ENCODE data around the gene RND1. TPM values are rescaled to one million over a fixed set of nuclear protein-coding genes. Genes with fewer than 3 reads are reported as not detected.
A peak's percentile ranks its signal among the peaks of the same experiment; 100 is the strongest.
"Not testable (repeated sequence)": the region's sequence is repeated elsewhere in the genome, so short reads cannot be mapped to it uniquely, and the experiment has no call there.

Gene RND1
- total and polyA plus RNA-seq, 5 donors: 0.41 to 2.6 (median 0.80) TPM

GRCh38 chr12:48868451-48868850 is 2.8 kb upstream of the RND1 start:
- H3K4me3 ChIP-seq (ENCODE audit: low read length): no peak overlapping the region
- no peak overlapping the region for H3K27ac ChIP-seq (ENCODE audit: low read length)
- H3K27me3 ChIP-seq (ENCODE audit: control insufficient read depth, insufficient read depth): no peaks in the 10 kb centered on the region
- H3K9me3 ChIP-seq (ENCODE audit: control insufficient read depth, low read length): no peaks in the 10 kb centered on the region
- WGBS: 68% methylated on average over 2 of the region's 2 CpGs
- no peak for ATAC-seq
- H3K4me1 ChIP-seq (ENCODE audit: control insufficient read depth, insufficient read depth, low read length): no peaks in the 10 kb centered on the region
- intact Hi-C loops (cut with DNase I): no loop called here
- no peak for DNase-seq

GRCh38 chr12:48866052-48866711 is 512 bp upstream of the RND1 start:
- WGBS: 73% methylated on average over 6 of the region's 6 CpGs
- H3K27ac ChIP-seq (ENCODE audit: low read length): no peak overlapping the region

DNA sequence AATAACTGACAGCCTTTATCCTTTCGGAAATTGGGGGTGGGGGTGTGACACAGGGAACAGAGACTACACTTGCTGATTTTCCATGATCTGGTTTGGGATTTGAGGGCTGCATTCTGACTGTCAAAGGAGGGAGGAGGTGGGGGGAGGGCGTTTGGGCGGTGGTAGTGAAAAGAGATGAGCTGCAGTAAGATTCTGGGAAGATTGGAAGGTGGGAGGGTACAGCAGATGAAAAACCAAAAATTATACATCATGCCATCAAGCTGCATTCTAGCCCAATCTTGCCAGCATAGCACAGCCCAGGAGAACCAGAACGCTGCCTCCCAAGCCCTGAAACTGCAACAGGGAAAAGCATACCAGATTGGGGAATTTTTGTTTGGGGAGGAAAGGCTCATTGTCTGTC is 2.4 kb downstream of the RND1 start:
- WGBS: 70% methylated on average over 4 of the region's 4 CpGs
- Histone ChIP-seq H3K9me3 (ENCODE audit: control insufficient read depth, low read length) (no peaks in the 10 kb centered on the region), H3K4me1 (ENCODE audit: control insufficient read depth, insufficient read depth, low read length) (no peaks in the 10 kb centered on the region), H3K27ac (ENCODE audit: low read length) (no peak overlapping the region), H3K4me3 (ENCODE audit: low read length) (no peak overlapping the region), H3K27me3 (ENCODE audit: control insufficient read depth, insufficient read depth) (no peaks in the 10 kb centered on the region)
- intact Hi-C loops (cut with DNase I): no loop called here
- ATAC-seq (no peak), DNase-seq (no peak)

More at GRCh38 chr12:48866052-48866711, 512 bp upstream of the RND1 start:
- Histone ChIP-seq H3K9me3 (ENCODE audit: control insufficient read depth, low read length) (no peaks in the 10 kb centered on the region), H3K4me3 (ENCODE audit: low read length) (peak overlapping the region; percentile 71), H3K4me1 (ENCODE audit: control insufficient read depth, insufficient read depth, low read length) (no peaks in the 10 kb centered on the region), H3K27me3 (ENCODE audit: control insufficient read depth, insufficient read depth) (no peaks in the 10 kb centered on the region)
- ATAC-seq (peak; percentile 8 to 10), DNase-seq (no peak)
- intact Hi-C loops (cut with DNase I): no loop called here

- intact Hi-C loops (cut with DNase I): no loop called here
- Histone ChIP-seq H3K27ac (ENCODE audit: low read length) (no peak overlapping the region), H3K4me1 (ENCODE audit: control insufficient read depth, insufficient read depth, low read length) (no peaks in the 10 kb centered on the region), H3K4me3 (ENCODE audit: low read length) (no peak overlapping the region), H3K9me3 (ENCODE audit: control insufficient read depth, low read length) (no peaks in the 10 kb centered on the region), H3K27me3 (ENCODE audit: control insufficient read depth, insufficient read depth) (no peaks in the 10 kb centered on the region)
- ATAC-seq (no peak), DNase-seq (no peak)
- 64% methylated on average over 5 of the region's 5 CpGs for WGBS
Observed at GRCh38 chr12:48862760-48863159, 2.9 kb downstream of the RND1 start.

- ATAC-seq (no peak), DNase-seq (no peak)
- Histone ChIP-seq H3K9me3 (ENCODE audit: control insufficient read depth, low read length) (no peaks in the 10 kb centered on the region), H3K4me3 (ENCODE audit: low read length) (no peak overlapping the region), H3K4me1 (ENCODE audit: control insufficient read depth, insufficient read depth, low read length) (no peaks in the 10 kb centered on the region), H3K27me3 (ENCODE audit: control insufficient read depth, insufficient read depth) (no peaks in the 10 kb centered on the region), H3K27ac (ENCODE audit: low read length) (no peak overlapping the region)
- intact Hi-C loops (cut with DNase I): no loop called here
- WGBS: 32% methylated on average over 2 of the region's 2 CpGs
Observed at GRCh38 chr12:48861111-48861510, 4.6 kb downstream of the RND1 start.

GRCh38 chr12:48860236-48860635 is 5.4 kb downstream of the RND1 start:
- intact Hi-C loops (cut with DNase I); H3K9me3 ChIP-seq (ENCODE audit: control insufficient read depth, low read length); H3K27ac ChIP-seq (ENCODE audit: low read length); H3K4me1 ChIP-seq (ENCODE audit: control insufficient read depth, insufficient read depth, low read length); ATAC-seq; DNase-seq; H3K4me3 ChIP-seq (ENCODE audit: low read length); H3K27me3 ChIP-seq (ENCODE audit: control insufficient read depth, insufficient read depth): not testable (repeated sequence)
- WGBS: 90% methylated on average over 5 of the region's 5 CpGs

DNA sequence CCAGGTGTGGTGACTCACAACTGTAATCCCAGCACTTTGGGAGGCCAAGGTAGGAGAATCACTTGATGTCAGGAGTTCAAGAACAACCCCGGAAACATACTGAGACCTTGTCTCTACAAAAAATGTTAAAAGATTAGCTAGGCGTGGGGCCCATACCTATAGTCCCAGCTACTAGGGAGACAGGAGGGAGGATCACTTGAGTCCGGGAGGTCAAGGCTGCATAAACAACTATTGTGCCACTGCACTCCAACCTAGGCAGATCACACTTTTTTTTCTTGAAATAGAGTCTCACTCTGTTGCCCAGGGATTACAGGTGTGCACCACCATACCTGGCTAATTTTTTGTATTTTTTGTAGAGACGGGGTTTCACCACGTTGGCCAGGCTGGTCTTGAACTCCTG is 6.1 kb downstream of the RND1 start:
- H3K4me1 ChIP-seq (ENCODE audit: control insufficient read depth, insufficient read depth, low read length): no peaks in the 10 kb centered on the region
- no peak overlapping the region for H3K4me3 ChIP-seq (ENCODE audit: low read length)
- H3K9me3 ChIP-seq (ENCODE audit: control insufficient read depth, low read length): no peaks in the 10 kb centered on the region
- H3K27me3 ChIP-seq (ENCODE audit: control insufficient read depth, insufficient read depth): no peaks in the 10 kb centered on the region
- ATAC-seq (no peak), DNase-seq (no peak)
- no peak overlapping the region for H3K27ac ChIP-seq (ENCODE audit: low read length)
- 96% methylated on average over 5 of the region's 5 CpGs for WGBS
- intact Hi-C loops (cut with DNase I): loop anchor here in 1 of 4 donors (5.0 kb wide), 1 partner anchor 33 kb away; no protein-coding TSS in a partner anchor

- H3K4me3 ChIP-seq (ENCODE audit: low read length): no peak overlapping the region
- H3K9me3 ChIP-seq (ENCODE audit: control insufficient read depth, low read length): no peaks in the 10 kb centered on the region
- ATAC-seq (no peak), DNase-seq (no peak)
- H3K27ac ChIP-seq (ENCODE audit: low read length): no peak overlapping the region
- no peaks in the 10 kb centered on the region for H3K27me3 ChIP-seq (ENCODE audit: control insufficient read depth, insufficient read depth)
- WGBS: 82% methylated on average over 8 of the region's 8 CpGs
- intact Hi-C loops (cut with DNase I): loop anchor here in 1 of 4 donors (5.0 kb wide), 1 partner anchor 34 kb away; no protein-coding TSS in a partner anchor
- no peaks in the 10 kb centered on the region for H3K4me1 ChIP-seq (ENCODE audit: control insufficient read depth, insufficient read depth, low read length)
Observed at GRCh38 chr12:48858043-48858442, 7.6 kb downstream of the RND1 start.

- WGBS: 74% methylated on average over 13 of the region's 13 CpGs
- Histone ChIP-seq H3K27ac (ENCODE audit: low read length) (no peak overlapping the region), H3K4me1 (ENCODE audit: control insufficient read depth, insufficient read depth, low read length) (no peaks in the 10 kb centered on the region), H3K27me3 (ENCODE audit: control insufficient read depth, insufficient read depth) (no peaks in the 10 kb centered on the region), H3K9me3 (ENCODE audit: control insufficient read depth, low read length) (no peaks in the 10 kb centered on the region), H3K4me3 (ENCODE audit: low read length) (no peak overlapping the region)
- no peak for DNase-seq
- intact Hi-C loops (cut with DNase I): loop anchor here in 1 of 4 donors (5.0 kb wide), 1 partner anchor 35 kb away; no protein-coding TSS in a partner anchor
- no peak for ATAC-seq
Observed at GRCh38 chr12:48857278-48857994, 8.2 kb downstream of the RND1 start.

- ATAC-seq (no peak), DNase-seq (no peak)
- intact Hi-C loops (cut with DNase I): loop anchor here in 1 of 4 donors (5.0 kb wide), 1 partner anchor 36 kb away; no protein-coding TSS in a partner anchor
- no peaks in the 10 kb centered on the region for H3K27me3 ChIP-seq (ENCODE audit: control insufficient read depth, insufficient read depth)
- WGBS: 56% methylated on average over 2 of the region's 2 CpGs
- no peaks in the 10 kb centered on the region for H3K4me1 ChIP-seq (ENCODE audit: control insufficient read depth, insufficient read depth, low read length)
- H3K4me3 ChIP-seq (ENCODE audit: low read length): no peak overlapping the region
- no peak overlapping the region for H3K27ac ChIP-seq (ENCODE audit: low read length)
- no peaks in the 10 kb centered on the region for H3K9me3 ChIP-seq (ENCODE audit: control insufficient read depth, low read length)
Observed at GRCh38 chr12:48856379-48856778, 9.3 kb downstream of the RND1 start.

- H3K27me3 ChIP-seq (ENCODE audit: control insufficient read depth, insufficient read depth); H3K4me1 ChIP-seq (ENCODE audit: control insufficient read depth, insufficient read depth, low read length); ATAC-seq; H3K27ac ChIP-seq (ENCODE audit: low read length); H3K9me3 ChIP-seq (ENCODE audit: control insufficient read depth, low read length); DNase-seq; H3K4me3 ChIP-seq (ENCODE audit: low read length): not testable (repeated sequence)
- WGBS: 84% methylated on average over 10 of the region's 10 CpGs
- intact Hi-C loops (cut with DNase I): loop anchor here in 3 of 4 donors (5.0 kb wide), 4 partner anchors 32 to 142 kb away; partner anchors contain the start of gene DDN (in 1 of the 3)
Observed at GRCh38 chr12:48854932-48855331, 10.7 kb downstream of the RND1 start.

All from right cardiac atrium (tissue), 5 donors.